ENCODE measurements around the gene MRPL53. TPM values are rescaled to one million over a fixed set of nuclear protein-coding genes. Genes with fewer than 3 reads are reported as not detected.

MRPL53 gene
- total and polyA plus RNA-seq, 2 of the 13 experiments (the other 11 are each of a cell fraction or from before 2014, with no cell fraction given) = 34.3 to 51.9 TPM

GRCh38 chr2:74429487-74430451, 42.7 kb downstream of the MRPL53 start (continued):
- TF ChIP-seq ZNF292 (CRISPR knock-in tag; IDR thresholded peaks at IDR 0.05; ENCODE audit: borderline replicate concordance, low read depth) = peak; percentile 74; the same call in 1 of the 2 replicates
- TF ChIP-seq ZMYM2 (CRISPR knock-in tag; IDR thresholded peaks at IDR 0.05) = peak; percentile 79; the same call in 1 of the 2 replicates
- peak; percentile 79; the same call in 1 of the 2 replicates for TF ChIP-seq RBAK (CRISPR knock-in tag; IDR thresholded peaks at IDR 0.05)
- no peak for TF ChIP-seq ISX (CRISPR knock-in tag; conservative IDR thresholded peaks at IDR 0.05)
- TF ChIP-seq SMYD3 (CRISPR knock-in tag; IDR thresholded peaks at IDR 0.05) = 0 out of 2 replicates have a peak, but pooled peaks have one; percentile 27
- no peak for TF ChIP-seq ZNF496 (CRISPR knock-in tag; IDR thresholded peaks at IDR 0.05; ENCODE audit: insufficient replicate concordance)
- peak; percentile 64; the same call in 1 of the 2 replicates for TF ChIP-seq TBX3 (IDR thresholded peaks at IDR 0.05; ENCODE audit: borderline replicate concordance)
- no peak for TF ChIP-seq KAT2B (IDR thresholded peaks at IDR 0.05; ENCODE audit: borderline replicate concordance, low read depth, low read length)
- TF ChIP-seq, protein P1, sequence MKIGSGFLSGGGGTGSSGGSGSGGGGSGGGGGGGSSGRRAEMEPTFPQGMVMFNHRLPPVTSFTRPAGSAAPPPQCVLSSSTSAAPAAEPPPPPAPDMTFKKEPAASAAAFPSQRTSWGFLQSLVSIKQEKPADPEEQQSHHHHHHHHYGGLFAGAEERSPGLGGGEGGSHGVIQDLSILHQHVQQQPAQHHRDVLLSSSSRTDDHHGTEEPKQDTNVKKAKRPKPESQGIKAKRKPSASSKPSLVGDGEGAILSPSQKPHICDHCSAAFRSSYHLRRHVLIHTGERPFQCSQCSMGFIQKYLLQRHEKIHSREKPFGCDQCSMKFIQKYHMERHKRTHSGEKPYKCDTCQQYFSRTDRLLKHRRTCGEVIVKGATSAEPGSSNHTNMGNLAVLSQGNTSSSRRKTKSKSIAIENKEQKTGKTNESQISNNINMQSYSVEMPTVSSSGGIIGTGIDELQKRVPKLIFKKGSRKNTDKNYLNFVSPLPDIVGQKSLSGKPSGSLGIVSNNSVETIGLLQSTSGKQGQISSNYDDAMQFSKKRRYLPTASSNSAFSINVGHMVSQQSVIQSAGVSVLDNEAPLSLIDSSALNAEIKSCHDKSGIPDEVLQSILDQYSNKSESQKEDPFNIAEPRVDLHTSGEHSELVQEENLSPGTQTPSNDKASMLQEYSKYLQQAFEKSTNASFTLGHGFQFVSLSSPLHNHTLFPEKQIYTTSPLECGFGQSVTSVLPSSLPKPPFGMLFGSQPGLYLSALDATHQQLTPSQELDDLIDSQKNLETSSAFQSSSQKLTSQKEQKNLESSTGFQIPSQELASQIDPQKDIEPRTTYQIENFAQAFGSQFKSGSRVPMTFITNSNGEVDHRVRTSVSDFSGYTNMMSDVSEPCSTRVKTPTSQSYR (CRISPR knock-in tag; IDR thresholded peaks at IDR 0.05; ENCODE audit: borderline replicate concordance) = peak; percentile 92
- TF ChIP-seq MEF2D (CRISPR knock-in tag; IDR thresholded peaks at IDR 0.05) = no peak; the same call in none of the 2 replicates
- TF ChIP-seq KIAA2018 (CRISPR knock-in tag; IDR thresholded peaks at IDR 0.05; ENCODE audit: borderline replicate concordance) = no peak
- TF ChIP-seq TOE1 (CRISPR knock-in tag; IDR thresholded peaks at IDR 0.05) = no peak
- TF ChIP-seq ZNF512B (CRISPR knock-in tag; IDR thresholded peaks at IDR 0.05; ENCODE audit: borderline replicate concordance) = no peak

Data from HepG2 (cell line).